HG03045 (cell line): ENCODE measurements around the gene ZYG11B.
"Not testable (repeated sequence)": the region's sequence is repeated elsewhere in the genome, so short reads cannot be mapped to it uniquely, and the experiment has no call there.

Experiments
- ATAC-seq: cut with Tn5 transposase; IDR thresholded peaks from one replicate; pipeline ENCODE4 v1.9.1; 2021; ENCODE audit warnings: mild to moderate bottlenecking, moderate library complexity; ENCODE audit not compliant: unreplicated experiment

ZYG11B gene

DNA sequence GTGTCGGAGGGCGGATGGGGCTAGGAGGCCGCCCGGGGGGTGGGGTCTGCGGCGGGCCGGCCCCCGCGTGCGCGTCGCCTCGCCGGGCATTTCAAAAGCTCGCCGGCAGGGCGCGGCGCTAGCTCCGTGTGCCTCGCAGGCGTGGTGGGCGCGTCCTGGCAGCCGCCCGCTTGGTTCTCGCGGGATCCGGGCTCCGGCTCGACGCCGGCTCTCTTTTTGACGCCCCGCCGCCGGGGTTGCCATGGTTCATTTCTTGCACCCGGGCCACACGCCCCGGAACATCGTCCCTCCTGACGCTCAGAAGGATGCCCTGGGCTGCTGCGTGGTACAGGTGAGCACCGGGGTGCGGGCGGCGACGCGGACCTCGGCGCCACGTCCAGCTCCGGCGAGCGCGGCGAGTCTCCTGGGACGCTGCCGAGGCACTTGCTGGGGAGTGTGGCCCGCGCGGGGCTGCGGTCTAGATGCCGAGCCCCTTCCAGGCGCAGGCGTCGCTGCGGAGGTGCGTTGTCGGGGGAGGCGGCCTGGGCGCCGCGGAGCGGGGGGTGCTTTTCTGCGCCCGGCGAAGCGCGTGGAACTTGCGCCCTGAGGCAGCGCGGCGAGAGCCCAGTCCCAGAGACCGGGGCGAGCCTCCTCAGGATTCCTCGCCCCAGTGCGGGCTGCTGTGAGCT is 116.5 kb downstream of the ZYG11B start, which contains the start of gene ZYG11A:
TSS of gene ZYG11A (plus strand) at position 118 of the 668 bp plus-strand sequence. CDS start at position 242, 124 bp downstream.
- ATAC-seq: peak; percentile 90

GRCh38 chr1:52845119-52845518 is 118.9 kb downstream of the ZYG11B start:
- not testable (repeated sequence) for ATAC-seq

DNA sequence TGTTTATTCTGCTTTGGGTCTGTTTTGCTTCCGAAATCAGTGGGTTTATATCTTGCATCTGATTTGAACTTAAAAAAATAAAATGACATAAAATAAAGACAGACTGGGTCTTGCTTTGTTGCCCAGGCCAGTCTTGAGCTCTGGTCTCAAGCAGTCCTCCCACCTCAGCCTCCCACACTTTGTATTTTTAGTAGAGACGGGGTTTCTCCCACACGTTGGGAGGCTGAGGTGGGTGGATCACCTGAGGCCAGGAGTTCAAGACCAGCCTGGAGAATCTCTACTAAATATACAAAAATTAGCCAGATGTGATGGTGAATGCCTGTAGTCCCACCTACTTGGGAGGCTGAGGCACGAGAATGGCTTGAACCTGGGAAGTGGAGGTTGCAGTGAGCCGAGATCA is 122.2 kb downstream of the ZYG11B start:
- no peak for ATAC-seq

GRCh38 chr1:52850951-52851350 is 124.7 kb downstream of the ZYG11B start:
- ATAC-seq: no peak

DNA sequence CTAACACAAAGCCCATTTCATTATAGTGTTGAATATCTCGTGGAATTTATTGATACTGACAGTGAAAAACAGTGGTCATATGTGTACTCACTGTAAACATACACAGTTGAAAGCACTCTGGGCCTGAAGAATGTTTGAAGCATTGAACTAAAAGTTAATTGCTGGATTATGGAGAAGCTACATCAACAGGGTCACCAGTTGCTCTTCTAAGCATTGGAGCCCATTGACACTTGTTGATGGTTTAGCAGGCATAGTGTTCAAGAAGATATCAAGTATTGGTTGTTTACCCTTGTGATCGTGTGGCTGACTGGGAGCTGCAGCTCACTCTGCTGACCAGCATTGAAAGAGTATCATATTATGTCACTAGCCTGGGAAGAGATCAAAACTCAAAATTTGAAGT is 126.6 kb downstream of the ZYG11B start:
- no peak for ATAC-seq

DNA sequence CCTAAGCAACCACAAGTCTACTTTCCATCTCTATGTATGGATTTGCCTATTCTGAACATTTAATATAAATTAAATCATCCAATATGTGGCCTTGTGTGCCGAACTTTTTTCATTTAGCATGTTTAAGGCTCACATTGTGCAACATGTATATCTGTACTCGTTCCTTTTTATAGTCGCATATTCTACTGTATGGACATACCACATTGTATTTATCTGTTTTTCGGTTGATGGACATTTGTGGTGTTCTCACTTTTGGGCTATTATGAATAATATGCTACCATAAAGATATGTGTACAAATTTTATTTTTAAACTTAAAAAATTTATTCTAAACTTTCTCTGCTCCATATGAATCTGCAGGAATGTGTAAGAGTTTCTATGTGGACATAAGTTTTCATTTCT is 129.3 kb downstream of the ZYG11B start:
- ATAC-seq: no peak

DNA sequence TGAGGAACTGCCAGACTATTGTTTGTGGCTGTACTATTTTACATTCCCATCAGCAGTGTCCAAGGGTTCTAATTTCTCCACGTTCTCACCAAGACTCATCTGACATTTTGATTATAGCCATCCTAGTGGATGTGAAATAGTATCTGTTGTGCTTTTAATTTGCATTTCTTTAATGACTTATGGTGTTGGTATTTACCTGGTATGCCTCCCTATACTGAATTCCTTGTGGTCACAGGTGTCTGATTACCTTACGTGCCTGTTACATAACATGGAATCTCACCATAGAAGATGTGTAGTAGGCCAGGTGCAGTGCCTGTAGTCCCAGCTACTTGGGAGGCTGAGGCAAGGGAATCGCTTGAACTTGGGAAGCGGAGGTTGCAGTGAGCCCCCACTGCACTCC is 129.8 kb downstream of the ZYG11B start:
- ATAC-seq: no peak

DNA sequence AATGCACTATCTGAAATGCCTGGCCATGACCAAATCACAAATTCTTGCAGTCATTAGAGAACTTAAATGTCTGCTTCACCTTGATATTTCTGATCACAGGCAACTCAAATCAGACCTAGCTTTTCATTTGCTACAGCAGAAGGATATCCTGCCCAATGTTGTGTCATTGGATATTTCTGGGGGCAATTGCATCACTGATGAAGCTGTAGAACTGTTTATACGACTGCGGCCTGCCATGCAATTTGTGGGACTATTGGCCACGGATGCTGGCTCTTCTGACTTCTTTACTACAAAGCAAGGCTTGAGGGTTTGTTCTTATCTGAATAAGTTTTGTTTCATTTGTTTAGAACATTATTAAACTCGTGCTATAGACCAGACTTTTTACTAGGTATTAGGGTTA is 131.2 kb downstream of the ZYG11B start:
- no peak for ATAC-seq

- no peak for ATAC-seq
Observed at GRCh38 chr1:52862666-52863458, 136.6 kb downstream of the ZYG11B start.

DNA sequence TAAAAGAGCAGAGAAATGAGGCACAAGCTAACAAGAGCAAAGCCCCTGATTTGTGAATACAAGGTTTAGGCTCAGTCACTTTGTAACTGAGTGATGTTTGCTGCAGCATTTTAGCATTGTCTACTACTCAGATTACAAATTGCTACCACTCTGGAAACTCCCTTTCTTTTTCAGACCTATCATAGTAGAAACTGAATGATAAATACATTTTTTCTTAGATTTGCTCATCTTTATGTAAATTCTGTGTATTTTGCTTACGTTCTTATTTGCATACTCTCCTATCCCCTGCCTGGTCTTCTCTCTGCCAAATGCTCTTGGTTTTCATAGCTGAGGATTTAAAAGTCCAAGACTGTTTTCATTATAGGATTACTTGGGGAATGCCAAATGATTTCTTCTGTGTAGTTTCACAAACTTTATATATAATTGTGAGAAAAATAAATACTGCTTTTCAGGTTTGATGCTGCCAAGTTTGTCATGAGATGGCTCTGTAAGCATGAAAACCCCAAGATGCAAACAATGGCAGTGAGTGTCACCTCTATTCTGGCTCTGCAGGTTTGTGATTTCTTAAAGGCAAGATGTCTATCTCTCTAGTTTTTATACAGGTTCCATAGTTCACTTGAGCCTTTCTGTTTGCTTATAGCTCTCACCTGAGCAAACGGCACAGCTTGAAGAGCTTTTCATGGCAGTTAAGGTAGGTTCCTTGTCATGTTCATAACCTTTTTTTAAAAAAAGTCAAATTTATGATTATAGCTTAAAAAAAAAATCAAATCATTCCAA is 141.0 kb downstream of the ZYG11B start:
- ATAC-seq: peak; percentile 91

DNA sequence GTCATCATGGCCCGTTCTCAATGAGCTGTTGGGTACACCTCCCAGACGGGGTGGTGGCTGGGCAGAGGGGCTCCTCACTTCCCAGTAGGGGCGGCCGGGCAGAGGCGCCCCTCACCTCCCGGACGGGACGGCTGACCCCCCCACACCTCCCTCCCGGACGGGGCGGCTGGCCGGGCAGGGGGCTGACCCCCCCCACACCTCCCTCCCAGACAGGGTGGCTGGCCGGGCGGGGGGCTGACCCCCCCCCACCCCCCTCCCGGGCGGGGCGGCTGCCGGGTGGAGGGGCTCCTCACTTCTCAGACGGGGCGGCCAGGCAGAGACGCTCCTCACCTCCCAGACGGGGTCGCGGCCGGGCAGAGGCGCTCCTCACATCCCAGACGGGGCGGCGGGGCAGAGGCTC is 143.5 kb downstream of the ZYG11B start:
- ATAC-seq: not testable (repeated sequence)

DNA sequence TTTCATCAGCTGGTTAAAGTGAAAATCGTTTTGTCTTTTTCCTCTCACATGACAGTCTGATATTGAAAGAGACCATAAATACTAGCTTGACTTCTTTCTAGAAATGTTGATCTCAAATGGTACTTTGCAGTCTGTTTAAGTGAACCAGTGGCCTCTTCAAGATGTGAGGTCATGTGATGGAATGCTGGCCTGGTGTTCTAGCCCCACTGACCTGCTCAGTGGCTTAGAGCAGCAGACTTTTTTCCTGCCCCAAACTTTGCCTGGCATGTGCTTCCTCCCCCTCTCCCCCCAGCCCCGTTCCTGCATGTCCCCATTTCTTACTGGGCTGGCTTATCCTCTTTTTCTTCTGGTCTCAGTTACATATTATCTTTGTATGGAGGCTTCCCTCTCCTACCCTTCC is 150.6 kb downstream of the ZYG11B start:
- no peak for ATAC-seq
